ENCODE measurements around the gene REM2. TPM values are rescaled to one million over a fixed set of nuclear protein-coding genes. Genes with fewer than 3 reads are reported as not detected.
A peak's percentile ranks its signal among the peaks of the same experiment; 100 is the strongest.

REM2 gene
- total and polyA plus RNA-seq, 2 of the 4 experiments (the other 2 are of a cell fraction) = under 0.01 to 0.07 TPM

- peaks cover 21% of the 10 kb centered on the region for H3K36me3 ChIP-seq (ENCODE audit: control insufficient read depth, insufficient read depth, low read length)
- peak overlapping the region; percentile 64 for H3K4me3 ChIP-seq (ENCODE audit: insufficient read depth, low read depth, low read length)
- H2AK9ac ChIP-seq (replicated peaks; ENCODE audit: low read depth, low read length, poor library complexity) = peak overlapping the region; percentile 98
- 0 out of 2 replicates have a peak overlapping the region, but pooled peaks have one; percentile 34 for H2BK120ac ChIP-seq (ENCODE audit: low read depth, low read length)
- H2BK15ac ChIP-seq (ENCODE audit: low read depth, low read length) = no peak overlapping the region; the same call in 2 of the 3 replicates
- ATAC-seq (ENCODE audit: low read depth) = no peak
- H3K4me1 ChIP-seq (ENCODE audit: control insufficient read depth, insufficient read depth, low read length) = peaks cover 3% of the 10 kb centered on the region; the same call in 1 of the 2 replicates
- H2AFZ ChIP-seq (replicated peaks; ENCODE audit: low read length, poor library complexity) = peak overlapping the region; percentile 99
- dilution Hi-C loops (cut with HindIII; ENCODE audit: low sequenced_read_pairs, unreplicated experiment) (no loop called here), in situ Hi-C loops (cut with MboI; ENCODE audit: low sequenced_read_pairs) (no loop called here), intact Hi-C loops (cut with micrococcal nuclease) (loop anchor here (2.0 kb wide), 2 partner anchors 54 to 134 kb away; partner anchors contain the start of gene AJUBA)
- peak overlapping the region; percentile 90 for H3K14ac ChIP-seq (replicated peaks; ENCODE audit: low read depth, low read length)
- peak overlapping the region; percentile 33 to 95 for H4K8ac ChIP-seq (ENCODE audit: low read depth in 2 of 2, low read length in 2 of 2)
- ChIA-PET POLR2A (ENCODE audit: unreplicated experiment) (no interaction called here), CTCF (interaction anchor here (1.1 to 2.1 kb wide), 5 partner anchors 10 to 58 kb away, joined by 3 to 13 read pairs (median 5); partner anchors contain the start of genes AJUBA, HAUS4 and RBM23)
- H3K4ac ChIP-seq (ENCODE audit: low read depth, low read length) = peak overlapping the region; percentile 84
- peak overlapping the region; percentile 72 for H2BK5ac ChIP-seq (ENCODE audit: low read depth, low read length, poor library complexity, severe bottlenecking)
- H4K5ac ChIP-seq (ENCODE audit: low read depth, low read length) = peak overlapping the region; percentile 54; the same call in 1 of the 2 replicates
- peak overlapping the region; percentile 82 for H3K27ac ChIP-seq (ENCODE audit: insufficient read depth, low read length)
- no peak overlapping the region for H2BK20ac ChIP-seq (ENCODE audit: low read depth, low read length)
- H3K9me1 ChIP-seq (ENCODE audit: insufficient read depth, low read length) = peaks cover 8% of the 10 kb centered on the region; the same call in 1 of the 2 replicates
- H4K91ac ChIP-seq (ENCODE audit: insufficient read depth, low read depth, low read length) = peak overlapping the region; percentile 83
- H3K23ac ChIP-seq (ENCODE audit: low read depth, low read length) = peak overlapping the region; percentile 59
- H3K9me3 ChIP-seq (ENCODE audit: control insufficient read depth, insufficient read depth, low read length) = no peaks in the 10 kb centered on the region
- peaks cover 7 to 43% of the 10 kb centered on the region in 2 experiments for H3K79me1 ChIP-seq (ENCODE audit: low read depth in 1 of 2, low read length in 2 of 2)
- 0% methylated on average over 4 of the region's 12 CpGs; no CpG with 5 or more reads in 1 of the 2 experiments for WGBS, 2 experiments (ENCODE audit: extremely low coverage in 2 of 2, insufficient read length in 1 of 2)
- H3K27me3 ChIP-seq (ENCODE audit: control insufficient read depth, insufficient read depth, low read length) = no peaks in the 10 kb centered on the region
- H3K56ac ChIP-seq (ENCODE audit: extremely low read depth, insufficient read depth, low read length) = peak overlapping the region; percentile 68
- H3K9ac ChIP-seq (ENCODE audit: low read depth, low read length) = peak overlapping the region; percentile 80
- H2AK5ac ChIP-seq (ENCODE audit: low read depth, low read length) = peak overlapping the region; percentile 76
- H3K4me2 ChIP-seq (ENCODE audit: low read depth, low read length) = peak overlapping the region; percentile 83
- TF ChIP-seq CEBPB (IDR thresholded peaks at IDR 0.05; ENCODE audit: low read depth, low read length) (no peak), BHLHE40 (IDR thresholded peaks at IDR 0.05; ENCODE audit: low read depth, low read length) (peak; percentile 43; the same call in 1 of the 2 replicates)
- peak overlapping the region; percentile 11; the same call in 1 of the 2 replicates for H3K18ac ChIP-seq (ENCODE audit: low read depth, low read length)
- DNase-seq = no peak
- BruUV-seq (replicated peaks) = no TSS peak
- H4K20me1 ChIP-seq (ENCODE audit: insufficient read depth, low read length) = no peaks in the 10 kb centered on the region
These were observed 45.4 kb downstream of the REM2 start for GRCh38 chr14:22928237-22929103.
